HUES64 (cell line): ENCODE measurements around the gene ADGRB3.

Source experiments
- H3K27ac ChIP-seq: 2 replicates; pipeline ENCODE4 v1.7.0; 2013; ENCODE audit warnings: low read depth, low read length, inconsistent platforms
- H3K27me3 ChIP-seq: 2 replicates; pipeline ENCODE4 v1.6.1; 2013; ENCODE audit warnings: mild to moderate bottlenecking, low read length; ENCODE audit not compliant: insufficient read depth
- H3K36me3 ChIP-seq: 2 replicates; pipeline ENCODE4 v1.6.1; 2013; ENCODE audit warnings: mild to moderate bottlenecking, low read length; ENCODE audit not compliant: insufficient read depth
- H3K4me1 ChIP-seq: 2 replicates; pipeline ENCODE4 v1.6.1; 2013; ENCODE audit warnings: mild to moderate bottlenecking, low read length, moderate library complexity; ENCODE audit not compliant: insufficient read depth
- H3K4me3 ChIP-seq: 2 replicates; pipeline ENCODE4 v1.5.1; 2013; ENCODE audit warnings: mild to moderate bottlenecking, low read length, moderate library complexity
- H3K9ac ChIP-seq: 2 replicates; pipeline ENCODE4 v1.6.1; 2013; ENCODE audit warnings: mild to moderate bottlenecking, low read depth, low read length
- H3K9me3 ChIP-seq: 2 replicates; pipeline ENCODE4 v1.6.1; 2013; ENCODE audit warnings: low read depth, low read length; ENCODE audit not compliant: insufficient read depth
- WGBS: fragments of 150-250, 120-280 bp; methylation state at CpG from one replicate; pipeline ENCODE4 v1.1.7; 2013; ENCODE audit warnings: missing lambda C conversion rate; 5-methylcytosine and 5-hydroxymethylcytosine counted together

Gene ADGRB3

GRCh38 chr6:68701159-68701558, 66.1 kb downstream of the ADGRB3 start:
- Histone ChIP-seq H3K4me3 (no peak overlapping the region), H3K36me3 (no peaks in the 10 kb centered on the region), H3K27ac (no peak overlapping the region), H3K27me3 (no peaks in the 10 kb centered on the region), H3K4me1 (no peaks in the 10 kb centered on the region), H3K9ac (no peak overlapping the region), H3K9me3 (no peaks in the 10 kb centered on the region)
- WGBS = 98% methylated on average over 3 of the region's 4 CpGs

GRCh38 chr6:68704485-68704884, 69.4 kb downstream of the ADGRB3 start:
- Histone ChIP-seq H3K36me3 (no peaks in the 10 kb centered on the region), H3K27ac (no peak overlapping the region), H3K4me3 (no peak overlapping the region), H3K9me3 (no peaks in the 10 kb centered on the region), H3K4me1 (peaks cover 4% of the 10 kb centered on the region), H3K27me3 (no peaks in the 10 kb centered on the region), H3K9ac (no peak overlapping the region)

DNA sequence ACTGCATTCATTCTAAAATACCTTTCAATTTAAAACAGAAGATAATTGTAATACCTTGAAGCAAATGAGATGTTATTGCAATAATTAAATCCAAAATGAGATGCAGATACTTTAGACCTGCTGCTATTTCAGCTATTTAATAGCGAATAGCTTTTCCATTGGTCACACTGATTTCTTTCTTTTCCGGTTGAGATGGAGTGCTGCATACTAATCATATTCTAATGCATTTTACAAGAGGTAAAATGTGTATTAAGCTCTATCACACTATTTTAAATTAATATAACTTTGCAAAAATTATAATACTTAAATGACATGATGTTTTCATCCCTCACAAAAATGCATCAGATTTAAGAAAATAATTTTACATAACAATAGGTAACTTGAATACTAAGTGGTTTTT, 74.0 kb downstream of the ADGRB3 start:
- WGBS = 88% methylated on average over 1 of the region's 2 CpGs
- Histone ChIP-seq H3K36me3 (no peaks in the 10 kb centered on the region), H3K9ac (no peak overlapping the region), H3K4me1 (peaks cover 12% of the 10 kb centered on the region), H3K4me3 (no peak overlapping the region), H3K27ac (no peak overlapping the region), H3K9me3 (no peaks in the 10 kb centered on the region), H3K27me3 (no peaks in the 10 kb centered on the region)

- Histone ChIP-seq H3K9ac (no peak overlapping the region), H3K4me1 (peaks cover 12% of the 10 kb centered on the region), H3K27me3 (no peaks in the 10 kb centered on the region), H3K27ac (no peak overlapping the region), H3K4me3 (no peak overlapping the region), H3K9me3 (no peaks in the 10 kb centered on the region), H3K36me3 (no peaks in the 10 kb centered on the region)
Measured at GRCh38 chr6:68709882-68710281, 74.8 kb downstream of the ADGRB3 start.

GRCh38 chr6:68710496-68710895, 75.4 kb downstream of the ADGRB3 start:
- Histone ChIP-seq H3K27me3 (no peaks in the 10 kb centered on the region), H3K4me3 (no peak overlapping the region), H3K27ac (no peak overlapping the region), H3K4me1 (peaks cover 12% of the 10 kb centered on the region), H3K9ac (no peak overlapping the region), H3K9me3 (no peaks in the 10 kb centered on the region), H3K36me3 (no peaks in the 10 kb centered on the region)
- 88% methylated on average over 3 of the region's 3 CpGs for WGBS

DNA sequence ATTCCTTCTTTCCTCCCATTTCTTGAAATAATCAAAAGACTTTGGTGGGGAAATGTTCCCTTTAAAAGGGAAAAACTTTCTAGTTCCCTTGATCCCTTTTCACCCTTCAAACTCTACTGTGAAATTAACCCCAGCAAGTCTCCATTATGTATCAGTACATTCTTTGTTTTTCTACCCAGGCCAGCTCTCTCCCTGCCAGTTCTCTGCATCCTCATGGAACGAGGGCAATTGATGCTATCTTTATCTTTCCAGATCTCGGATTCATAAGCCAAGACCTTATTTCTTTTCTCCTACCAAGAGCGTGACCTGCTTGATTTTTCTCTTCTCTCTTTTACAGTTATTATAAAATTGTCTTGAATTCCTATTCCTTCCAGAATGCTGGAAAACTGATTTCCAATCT, 75.8 kb downstream of the ADGRB3 start:
- Histone ChIP-seq H3K27ac (no peak overlapping the region), H3K9me3 (no peaks in the 10 kb centered on the region), H3K36me3 (no peaks in the 10 kb centered on the region), H3K4me1 (peaks cover 12% of the 10 kb centered on the region), H3K4me3 (no peak overlapping the region), H3K27me3 (no peaks in the 10 kb centered on the region), H3K9ac (no peak overlapping the region)
- 85% methylated on average over 3 of the region's 3 CpGs for WGBS

GRCh38 chr6:68711386-68712000, 76.4 kb downstream of the ADGRB3 start:
- Histone ChIP-seq H3K4me1 (peaks cover 12% of the 10 kb centered on the region), H3K27me3 (no peaks in the 10 kb centered on the region), H3K27ac (no peak overlapping the region), H3K9me3 (no peaks in the 10 kb centered on the region), H3K9ac (no peak overlapping the region), H3K36me3 (no peaks in the 10 kb centered on the region), H3K4me3 (no peak overlapping the region)
- WGBS = 88% methylated on average over 2 of the region's 2 CpGs

- 88% methylated on average over 2 of the region's 2 CpGs for WGBS
- no peak overlapping the region for H3K4me3 ChIP-seq
- H3K27me3 ChIP-seq = no peaks in the 10 kb centered on the region
- no peaks in the 10 kb centered on the region for H3K4me1 ChIP-seq
- no peak overlapping the region for H3K27ac ChIP-seq
- H3K9ac ChIP-seq = no peak overlapping the region
- H3K9me3 ChIP-seq = no peaks in the 10 kb centered on the region
- no peaks in the 10 kb centered on the region for H3K36me3 ChIP-seq
Measured at GRCh38 chr6:68716620-68717019, 81.5 kb downstream of the ADGRB3 start.

- WGBS = 91% methylated on average over 5 of the region's 5 CpGs
- Histone ChIP-seq H3K9ac (no peak overlapping the region), H3K4me1 (no peaks in the 10 kb centered on the region), H3K27me3 (no peaks in the 10 kb centered on the region), H3K9me3 (no peaks in the 10 kb centered on the region), H3K36me3 (no peaks in the 10 kb centered on the region), H3K4me3 (no peak overlapping the region), H3K27ac (no peak overlapping the region)
Measured at GRCh38 chr6:68718385-68719073, 83.4 kb downstream of the ADGRB3 start.

DNA sequence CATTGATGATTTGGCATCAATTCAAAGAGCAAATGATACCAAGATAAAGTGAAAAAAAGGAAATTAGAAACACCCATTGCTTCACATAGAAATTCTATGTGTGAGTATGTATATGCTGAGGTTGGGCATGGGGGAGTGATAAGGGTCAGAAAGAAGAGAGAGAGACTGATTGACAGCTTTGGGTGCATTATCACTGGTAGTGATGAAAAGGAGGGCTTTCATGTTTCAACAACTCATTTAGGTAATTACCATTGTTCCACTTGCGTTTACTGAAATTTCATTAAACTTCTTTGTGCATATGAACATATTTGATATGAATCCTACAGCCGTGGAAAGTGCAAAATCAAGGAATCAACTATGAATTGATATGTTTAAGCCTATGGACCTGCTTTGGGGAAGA, 84.7 kb downstream of the ADGRB3 start:
- Histone ChIP-seq H3K27ac (no peak overlapping the region), H3K4me3 (no peak overlapping the region), H3K27me3 (no peaks in the 10 kb centered on the region), H3K9me3 (no peaks in the 10 kb centered on the region), H3K9ac (no peak overlapping the region), H3K36me3 (no peaks in the 10 kb centered on the region), H3K4me1 (no peaks in the 10 kb centered on the region)
- WGBS = 99% methylated on average over 2 of the region's 2 CpGs

GRCh38 chr6:68722891-68723527, 87.9 kb downstream of the ADGRB3 start:
- Histone ChIP-seq H3K36me3 (no peaks in the 10 kb centered on the region), H3K4me3 (no peak overlapping the region), H3K27ac (no peak overlapping the region), H3K9me3 (no peaks in the 10 kb centered on the region), H3K27me3 (no peaks in the 10 kb centered on the region), H3K4me1 (no peaks in the 10 kb centered on the region), H3K9ac (no peak overlapping the region)
- WGBS = 100% methylated on average over 2 of the region's 2 CpGs
